ENCODE data around the gene SH3BP1. TPM values are rescaled to one million over a fixed set of nuclear protein-coding genes. Genes with fewer than 3 reads are reported as not detected.

SH3BP1 gene
- total and polyA plus RNA-seq, 2 donors from 2014 or later, result 2.2 to 12.8 TPM

DNA sequence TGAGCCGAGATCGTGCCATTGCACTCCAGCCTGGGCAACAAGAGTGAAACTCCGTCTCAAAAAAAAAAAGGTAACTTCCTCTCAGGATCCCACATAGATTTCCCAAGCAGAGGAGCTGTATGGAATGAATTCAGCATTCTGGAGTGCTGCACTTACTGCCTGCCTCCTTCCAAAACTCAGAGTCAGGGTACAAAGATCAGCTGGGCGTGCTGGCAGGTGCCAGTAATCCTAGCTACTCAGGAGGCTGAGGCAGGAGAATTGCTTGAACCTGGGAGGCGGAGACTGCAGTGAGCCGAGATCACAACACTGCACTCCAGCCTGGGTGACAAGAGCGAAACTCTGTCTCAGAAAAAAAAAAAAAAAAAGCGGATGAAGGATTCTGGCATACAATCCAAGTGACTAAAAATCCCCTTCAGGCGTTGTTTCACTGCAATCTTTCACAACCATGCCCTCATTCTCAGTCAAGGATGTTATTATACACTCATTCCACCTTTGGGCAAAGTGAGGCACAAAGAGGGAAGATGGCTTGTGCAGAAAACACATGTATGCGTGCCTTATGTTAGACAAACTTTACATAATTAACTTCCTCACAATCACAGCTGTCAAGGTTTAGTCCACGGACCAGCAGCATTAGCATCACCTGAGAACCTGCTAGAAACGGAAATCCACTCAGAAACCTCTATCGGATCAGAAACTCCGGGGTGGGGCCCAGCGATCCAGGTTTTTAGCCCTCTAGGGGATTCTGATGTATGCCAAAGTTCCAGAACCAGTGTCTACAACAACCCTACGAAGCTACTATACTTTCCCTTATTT is 45.5 kb downstream of the SH3BP1 start:
- no peak overlapping the region for H3K9ac ChIP-seq (ENCODE audit: low read length in 3 of 3)
- no peak overlapping the region for H3K4me3 ChIP-seq (ENCODE audit: low read length in 3 of 3)
- no peak overlapping the region for H3K27ac ChIP-seq (ENCODE audit: low read depth in 2 of 2, low read length in 2 of 2)
- H3K9me3 ChIP-seq (ENCODE audit: control insufficient read depth in 2 of 3, insufficient read depth in 1 of 3, low read length in 3 of 3), result no peaks in the 10 kb centered on the region
- H3K27me3 ChIP-seq (ENCODE audit: control insufficient read depth, insufficient read depth, low read length), result no peaks in the 10 kb centered on the region
- peaks cover 0 to 17% (median 8%) of the 10 kb centered on the region in 3 donors for H3K36me3 ChIP-seq (ENCODE audit: control insufficient read depth in 2 of 3, insufficient read depth in 3 of 3, low read length in 3 of 3)
- no peak for DNase-seq
- intact Hi-C loops (cut with DNase I), result loop anchor here (5.0 kb wide), 1 partner anchor 43 kb away; no protein-coding TSS in a partner anchor
- peaks cover 0 to 11% (median 0%) of the 10 kb centered on the region in 3 donors for H3K4me1 ChIP-seq (ENCODE audit: control insufficient read depth in 2 of 3, insufficient read depth in 2 of 3, low read depth in 1 of 3, low read length in 3 of 3)
- TF ChIP-seq, protein P1, sequence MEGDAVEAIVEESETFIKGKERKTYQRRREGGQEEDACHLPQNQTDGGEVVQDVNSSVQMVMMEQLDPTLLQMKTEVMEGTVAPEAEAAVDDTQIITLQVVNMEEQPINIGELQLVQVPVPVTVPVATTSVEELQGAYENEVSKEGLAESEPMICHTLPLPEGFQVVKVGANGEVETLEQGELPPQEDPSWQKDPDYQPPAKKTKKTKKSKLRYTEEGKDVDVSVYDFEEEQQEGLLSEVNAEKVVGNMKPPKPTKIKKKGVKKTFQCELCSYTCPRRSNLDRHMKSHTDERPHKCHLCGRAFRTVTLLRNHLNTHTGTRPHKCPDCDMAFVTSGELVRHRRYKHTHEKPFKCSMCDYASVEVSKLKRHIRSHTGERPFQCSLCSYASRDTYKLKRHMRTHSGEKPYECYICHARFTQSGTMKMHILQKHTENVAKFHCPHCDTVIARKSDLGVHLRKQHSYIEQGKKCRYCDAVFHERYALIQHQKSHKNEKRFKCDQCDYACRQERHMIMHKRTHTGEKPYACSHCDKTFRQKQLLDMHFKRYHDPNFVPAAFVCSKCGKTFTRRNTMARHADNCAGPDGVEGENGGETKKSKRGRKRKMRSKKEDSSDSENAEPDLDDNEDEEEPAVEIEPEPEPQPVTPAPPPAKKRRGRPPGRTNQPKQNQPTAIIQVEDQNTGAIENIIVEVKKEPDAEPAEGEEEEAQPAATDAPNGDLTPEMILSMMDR (IDR thresholded peaks at IDR 0.05; ENCODE audit: borderline replicate concordance, extremely low read depth, insufficient read depth), result no peak
- no peak for FAIRE-seq

DNA sequence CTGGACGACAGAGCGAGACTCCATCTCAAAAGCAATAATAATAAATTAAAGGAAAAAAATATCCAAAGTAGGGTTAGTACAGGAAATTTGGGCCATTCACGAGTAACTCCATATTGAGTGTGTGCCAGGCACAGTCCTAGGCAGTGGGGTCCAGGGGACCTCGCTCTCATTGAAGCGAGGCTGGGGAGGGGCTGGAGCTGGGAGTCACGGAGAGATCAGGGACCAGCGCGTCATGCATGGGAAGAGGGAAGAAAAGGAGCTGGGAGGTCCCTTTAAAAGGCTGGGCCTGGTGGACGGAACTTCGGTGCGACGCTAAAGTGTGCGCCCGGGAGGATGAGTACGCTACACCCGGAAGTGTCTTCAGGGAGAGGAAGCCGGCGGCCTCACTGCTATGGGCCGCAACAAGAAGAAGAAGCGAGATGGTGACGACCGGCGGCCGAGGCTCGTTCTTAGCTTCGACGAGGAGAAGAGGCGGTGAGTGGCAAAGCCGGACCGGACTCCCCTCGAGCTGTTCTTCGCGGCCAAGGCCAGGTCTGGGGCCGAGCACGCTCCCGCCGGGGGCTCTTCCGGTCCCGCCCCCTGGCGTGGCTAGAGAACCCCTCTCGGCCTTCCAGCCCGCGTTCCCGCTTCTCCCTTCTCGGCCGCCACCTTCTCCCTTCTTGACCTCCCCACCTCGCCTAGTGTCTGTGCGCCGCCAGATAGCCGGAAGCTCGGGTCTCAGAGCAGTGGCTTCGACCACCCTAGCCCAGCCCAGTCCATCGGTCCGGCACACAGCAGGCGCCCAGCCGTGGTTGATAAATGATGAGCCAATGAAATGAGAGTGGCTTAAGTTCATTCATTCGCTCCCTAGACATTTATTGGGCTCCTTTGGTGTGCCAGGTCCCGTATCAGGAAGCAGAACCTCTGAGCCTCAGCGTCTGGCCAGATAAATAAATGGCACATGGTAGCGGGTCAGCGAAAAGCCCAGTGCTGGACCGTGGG is 46.8 kb downstream of the SH3BP1 start, which contains the start of gene NOL12:
NOL12 (plus strand) TSS at position 342 of the 981 bp plus-strand sequence; CDS start at position 392, 50 bp downstream.
- intact Hi-C loops (cut with DNase I), result no loop called here
- Histone ChIP-seq H3K9ac (ENCODE audit: low read length in 3 of 3) (peak within 1 kb of the TSS; percentile 41 to 96 (median 63)), H3K9me3 (ENCODE audit: control insufficient read depth in 2 of 3, insufficient read depth in 1 of 3, low read length in 3 of 3) (no peaks in the 10 kb centered on the region), H3K4me1 (ENCODE audit: control insufficient read depth in 2 of 3, insufficient read depth in 2 of 3, low read depth in 1 of 3, low read length in 3 of 3) (peaks cover 0 to 11% (median 0%) of the 10 kb centered on the region in 3 donors), H3K36me3 (ENCODE audit: control insufficient read depth in 2 of 3, insufficient read depth in 3 of 3, low read length in 3 of 3) (peaks cover 0 to 29% (median 16%) of the 10 kb centered on the region in 3 donors), H3K27ac (ENCODE audit: low read depth in 2 of 2, low read length in 2 of 2) (peak within 1 kb of the TSS; percentile 67 to 71), H3K4me3 (ENCODE audit: low read length in 3 of 3) (peak within 1 kb of the TSS; percentile 67 to 99 (median 98)), H3K27me3 (ENCODE audit: control insufficient read depth, insufficient read depth, low read length) (no peaks in the 10 kb centered on the region)
- peak; percentile 89 to 95 (median 93) for DNase-seq
- FAIRE-seq, result no peak
- TF ChIP-seq, protein P1 (IDR thresholded peaks at IDR 0.05; ENCODE audit: borderline replicate concordance, extremely low read depth, insufficient read depth), result no peak

DNA sequence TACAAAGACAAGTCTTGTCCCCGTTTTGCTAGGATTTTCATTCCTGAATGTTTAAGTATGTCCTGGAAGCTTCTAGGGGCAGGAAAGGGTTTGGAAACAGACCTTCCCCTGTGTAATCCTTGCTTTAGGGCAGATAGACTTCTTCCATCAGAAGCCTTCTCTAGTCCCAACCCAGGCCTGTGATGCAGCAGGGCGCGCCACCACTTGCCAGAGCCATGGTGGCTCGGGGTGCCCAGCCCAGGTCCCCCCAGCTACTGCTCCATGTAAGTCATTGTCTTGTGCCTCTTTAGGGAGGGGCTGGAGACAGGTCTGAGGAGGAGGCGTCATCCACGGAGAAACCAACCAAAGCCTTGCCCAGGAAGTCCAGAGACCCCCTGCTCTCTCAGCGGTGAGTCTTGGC is 50.9 kb downstream of the SH3BP1 start:
- Histone ChIP-seq H3K4me1 (ENCODE audit: control insufficient read depth in 2 of 3, insufficient read depth in 2 of 3, low read depth in 1 of 3, low read length in 3 of 3) (peaks cover 0 to 9% (median 0%) of the 10 kb centered on the region in 3 donors), H3K9ac (ENCODE audit: low read length in 3 of 3) (no peak overlapping the region), H3K27ac (ENCODE audit: low read depth in 2 of 2, low read length in 2 of 2) (no peak overlapping the region), H3K9me3 (ENCODE audit: control insufficient read depth in 2 of 3, insufficient read depth in 1 of 3, low read length in 3 of 3) (no peaks in the 10 kb centered on the region), H3K4me3 (ENCODE audit: low read length in 3 of 3) (no peak overlapping the region), H3K36me3 (ENCODE audit: control insufficient read depth in 2 of 3, insufficient read depth in 3 of 3, low read length in 3 of 3) (peaks cover 0 to 42% (median 22%) of the 10 kb centered on the region in 3 donors), H3K27me3 (ENCODE audit: control insufficient read depth, insufficient read depth, low read length) (no peaks in the 10 kb centered on the region)
- TF ChIP-seq, protein P1 (IDR thresholded peaks at IDR 0.05; ENCODE audit: borderline replicate concordance, extremely low read depth, insufficient read depth), result no peak
- intact Hi-C loops (cut with DNase I), result no loop called here
- FAIRE-seq (no peak), DNase-seq (no peak)
